GM18519 (cell line): Measurements from ENCODE around the gene PLA2G3.
"Not testable (repeated sequence)": the region's sequence is repeated elsewhere in the genome, so short reads cannot be mapped to it uniquely, and the experiment has no call there.

Experiments
- ATAC-seq: cut with Tn5 transposase; IDR thresholded peaks from one replicate; pipeline ENCODE4 v1.9.1; 2021; ENCODE audit warnings: mild to moderate bottlenecking, moderate library complexity; ENCODE audit not compliant: unreplicated experiment, low FRiP score

Gene PLA2G3

GRCh38 chr22:31103111-31103510, 37.2 kb downstream of the PLA2G3 start:
- no peak for ATAC-seq

DNA sequence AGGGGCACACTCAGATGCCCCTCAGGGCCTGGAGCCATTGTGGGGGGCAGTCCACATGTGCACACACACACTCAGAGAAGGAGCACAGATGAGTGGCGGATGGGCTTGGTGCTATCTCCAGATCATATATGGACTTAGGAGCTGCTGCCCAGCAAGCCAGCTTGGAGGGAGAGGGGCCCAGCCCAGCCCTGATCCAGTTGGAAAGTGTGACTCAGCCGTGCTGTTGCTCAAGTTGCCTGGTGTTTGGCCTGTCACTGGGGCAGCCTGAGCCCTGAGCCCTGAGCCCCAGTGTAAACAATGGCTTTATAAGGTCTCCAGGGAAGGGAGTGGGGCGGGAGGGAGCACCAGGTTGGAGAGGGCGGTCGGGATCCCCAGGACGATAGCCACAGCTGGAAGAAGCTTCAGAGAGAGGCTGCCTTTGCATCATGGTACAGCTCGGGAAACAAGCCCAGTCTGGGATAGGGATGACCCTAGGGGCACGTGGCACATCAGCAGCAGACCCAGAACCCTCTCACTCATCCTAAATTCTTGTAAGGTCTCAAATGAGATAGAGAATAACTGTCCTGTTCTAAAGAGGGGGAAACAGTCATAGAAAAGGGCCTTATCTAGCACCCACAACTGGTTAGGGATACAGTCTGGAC, 37.7 kb downstream of the PLA2G3 start:
- ATAC-seq: no peak

- ATAC-seq: no peak
These were observed 39.4 kb downstream of the PLA2G3 start for GRCh38 chr22:31100762-31101525.

GRCh38 chr22:31099841-31100761, 40.2 kb downstream of the PLA2G3 start:
- no peak for ATAC-seq

GRCh38 chr22:31099386-31099785, 40.9 kb downstream of the PLA2G3 start:
- no peak for ATAC-seq

DNA sequence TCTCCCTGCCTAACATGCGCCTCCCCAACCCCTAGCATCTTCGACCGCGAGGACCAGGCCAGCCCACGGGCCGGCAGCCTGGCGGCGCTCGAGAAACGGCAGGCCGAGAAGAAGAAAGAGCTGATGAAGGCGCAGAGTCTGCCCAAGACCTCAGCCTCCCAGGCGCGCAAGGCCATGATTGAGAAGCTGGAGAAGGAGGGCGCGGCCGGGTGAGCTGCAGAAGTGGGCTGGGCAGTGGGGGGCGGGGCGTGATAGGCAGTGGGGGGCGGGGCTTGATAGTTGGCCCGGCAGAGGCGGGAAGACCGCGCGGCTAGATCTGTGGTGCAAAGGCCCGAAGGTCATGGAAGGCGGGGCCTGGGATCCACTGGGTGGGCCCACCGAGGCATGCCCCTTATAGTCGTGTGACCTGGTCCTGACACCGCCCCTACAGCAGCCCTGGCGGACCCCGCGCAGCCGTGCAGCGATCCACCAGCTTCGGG, 41.6 kb downstream of the PLA2G3 start:
- ATAC-seq: no peak

GRCh38 chr22:31097941-31098631, 42.2 kb downstream of the PLA2G3 start:
- no peak for ATAC-seq

- ATAC-seq: not testable (repeated sequence)
These were observed 42.8 kb downstream of the PLA2G3 start for GRCh38 chr22:31097539-31097938.

GRCh38 chr22:31096657-31097279, 43.5 kb downstream of the PLA2G3 start:
- ATAC-seq: no peak

DNA sequence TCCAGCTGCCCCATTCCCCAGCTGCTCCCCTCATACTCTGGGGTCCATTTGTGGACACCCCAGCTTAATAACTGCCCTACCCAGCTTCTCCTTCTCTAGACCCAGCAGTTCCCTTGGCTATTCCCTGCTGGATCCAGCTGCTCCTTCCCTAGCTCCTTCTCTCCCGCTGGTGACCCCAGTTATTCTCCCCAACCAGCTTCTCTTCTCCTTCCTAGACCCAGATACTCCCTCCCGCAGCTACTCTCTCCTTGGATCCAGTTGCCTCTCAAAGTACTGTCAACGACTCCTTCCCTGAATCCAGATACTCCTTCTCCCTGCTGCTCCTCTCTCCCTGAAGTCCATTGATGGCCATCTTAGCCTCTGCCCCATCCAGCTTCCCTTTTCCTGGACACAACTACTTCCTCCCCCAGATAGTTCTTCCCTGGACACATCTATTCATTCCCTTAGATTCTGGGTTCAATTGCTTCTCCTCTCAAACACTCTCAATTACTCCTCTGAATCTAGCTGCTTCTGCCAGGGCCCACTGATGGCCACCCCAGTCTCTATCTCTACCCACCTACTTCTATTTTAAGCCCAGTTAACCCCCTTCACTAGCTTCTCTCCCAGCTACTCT, 44.6 kb downstream of the PLA2G3 start:
- no peak for ATAC-seq

DNA sequence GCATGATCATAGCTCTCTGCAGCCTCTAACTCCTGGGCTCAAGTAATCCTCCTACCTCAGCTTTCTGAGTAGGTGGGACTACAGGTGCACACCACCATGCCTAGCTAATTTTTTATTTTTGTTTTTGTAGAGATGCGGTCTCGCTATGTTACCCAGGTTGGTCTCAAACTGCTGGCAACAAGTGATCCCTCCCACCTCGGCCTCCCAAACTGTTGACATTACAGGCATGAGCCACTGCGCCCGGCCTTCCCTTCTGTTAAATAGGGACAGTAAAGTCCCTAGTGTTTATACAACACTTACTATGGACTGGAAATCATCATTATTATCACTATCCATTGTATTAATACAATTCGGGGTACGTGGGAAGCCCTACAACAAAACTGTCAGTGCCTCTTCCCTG, 45.6 kb downstream of the PLA2G3 start:
- ATAC-seq: no peak

GRCh38 chr22:31094021-31094551, 46.2 kb downstream of the PLA2G3 start:
- ATAC-seq: no peak

DNA sequence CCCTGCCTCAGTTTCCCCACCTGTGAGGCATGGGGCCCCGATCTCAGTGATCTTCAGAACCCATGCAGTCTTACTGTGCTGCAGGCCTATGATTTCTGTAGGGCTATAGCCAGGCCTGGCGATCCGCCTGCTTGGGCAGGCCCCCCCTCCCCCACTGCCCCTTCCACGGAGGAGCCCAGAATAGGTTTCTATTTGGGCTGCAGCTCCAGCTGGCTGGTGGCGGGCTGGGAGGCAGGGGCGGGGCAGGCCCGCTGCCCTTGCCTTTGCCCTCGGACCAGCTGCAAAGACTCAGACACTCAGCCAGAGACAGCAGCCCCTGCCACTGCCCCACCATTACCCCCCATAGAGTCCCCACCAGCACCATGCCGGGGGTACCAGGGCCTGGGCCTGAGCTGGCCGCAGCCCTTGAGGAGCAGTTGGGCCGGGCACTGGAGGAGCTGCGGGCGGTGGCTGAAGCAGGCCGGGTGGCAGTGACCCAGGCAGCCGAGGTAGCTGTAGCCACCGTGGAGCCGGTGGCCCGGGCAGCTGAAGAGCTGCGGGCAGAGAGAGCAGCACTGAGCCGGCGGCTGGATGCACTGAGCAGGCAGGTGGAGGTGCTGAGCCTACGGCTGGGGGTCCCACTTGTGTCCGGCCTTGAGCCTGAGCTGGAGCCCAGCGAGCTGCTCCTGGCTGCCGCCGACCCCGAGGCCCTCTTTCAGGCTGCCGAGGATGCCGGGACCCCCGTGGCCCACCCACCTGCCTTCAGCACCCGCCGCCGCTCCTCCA, 47.0 kb downstream of the PLA2G3 start:
- no peak for ATAC-seq

GRCh38 chr22:31092161-31092560, 48.1 kb downstream of the PLA2G3 start:
- ATAC-seq: no peak

DNA sequence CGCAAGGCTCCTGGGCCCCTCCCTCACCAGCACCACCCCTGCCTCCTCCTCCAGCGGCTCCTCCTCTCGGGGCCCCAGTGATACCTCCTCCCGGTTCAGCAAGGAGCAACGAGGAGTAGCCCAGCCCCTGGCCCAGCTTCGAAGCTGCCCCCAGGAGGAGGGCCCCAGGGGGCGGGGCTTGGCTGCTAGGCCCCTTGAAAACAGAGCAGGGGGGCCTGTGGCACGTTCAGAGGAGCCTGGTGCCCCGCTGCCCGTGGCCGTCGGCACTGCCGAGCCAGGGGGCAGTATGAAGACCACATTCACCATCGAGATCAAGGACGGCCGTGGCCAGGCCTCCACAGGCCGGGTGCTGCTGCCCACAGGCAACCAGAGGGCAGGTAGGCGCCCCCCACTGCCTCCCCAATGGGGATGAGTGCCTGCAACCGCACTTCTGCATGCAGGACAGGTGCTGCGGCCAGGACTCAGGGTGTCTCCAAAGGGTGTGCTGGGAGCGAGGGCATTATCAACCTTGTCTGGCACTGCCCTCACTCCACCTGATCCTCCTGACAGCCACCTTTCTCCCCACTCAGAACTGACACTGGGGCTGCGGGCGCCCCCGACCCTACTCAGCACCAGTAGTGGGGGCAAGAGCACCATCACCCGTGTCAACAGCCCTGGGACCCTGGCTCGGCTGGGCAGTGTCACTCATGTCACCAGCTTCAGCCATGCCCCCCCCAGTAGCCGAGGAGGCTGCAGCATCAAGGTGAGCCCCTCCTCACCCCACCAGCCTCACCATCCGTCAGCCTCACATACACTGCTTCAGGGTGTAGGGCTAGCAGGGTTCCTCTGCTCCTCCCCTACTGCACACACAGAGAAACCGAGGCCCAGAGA, 49.0 kb downstream of the PLA2G3 start:
- ATAC-seq: no peak

DNA sequence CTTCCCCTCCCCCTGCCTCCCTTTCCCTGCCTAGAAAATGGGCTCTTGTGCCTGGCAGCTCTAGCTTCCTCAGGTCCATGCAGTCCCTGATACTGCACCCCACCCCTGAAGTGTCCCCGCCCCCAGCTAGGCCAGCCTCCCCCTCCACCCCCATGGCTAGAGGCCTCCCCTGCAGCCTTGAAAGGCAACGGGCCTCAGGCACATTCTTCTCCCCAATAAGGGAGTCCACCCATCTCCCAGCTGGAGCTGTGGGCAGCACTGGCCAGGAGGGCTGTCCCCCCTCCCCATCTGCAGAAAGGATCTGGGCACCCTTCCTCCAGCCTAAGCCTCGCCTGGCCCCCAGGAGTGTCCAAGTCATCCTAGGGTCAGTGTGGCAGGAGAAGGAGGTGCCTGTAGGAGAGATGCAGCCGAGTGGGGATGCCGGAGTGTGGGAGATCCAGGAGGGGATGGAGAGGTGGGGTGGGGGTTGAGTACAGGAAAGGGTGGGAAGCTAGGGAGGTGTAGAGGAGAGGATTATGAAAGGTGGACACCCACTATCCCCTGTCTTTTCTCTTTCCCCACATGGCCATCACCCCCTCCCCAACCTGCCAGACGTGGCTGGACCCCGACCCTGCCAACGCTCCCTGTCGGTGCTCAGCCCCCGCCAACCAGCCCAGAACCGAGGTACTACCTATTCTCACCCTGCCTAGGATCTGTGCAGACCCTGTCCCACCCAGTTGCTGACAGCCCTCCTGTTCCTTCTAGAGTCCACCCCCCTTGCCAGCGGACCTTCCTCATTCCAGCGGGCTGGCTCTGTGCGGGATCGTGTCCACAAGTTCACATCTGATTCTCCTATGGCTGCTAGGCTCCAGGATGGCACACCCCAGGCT, 49.9 kb downstream of the PLA2G3 start:
- ATAC-seq: no peak
